ENCODE data around the gene TSPO.

The TSPO gene

DNA sequence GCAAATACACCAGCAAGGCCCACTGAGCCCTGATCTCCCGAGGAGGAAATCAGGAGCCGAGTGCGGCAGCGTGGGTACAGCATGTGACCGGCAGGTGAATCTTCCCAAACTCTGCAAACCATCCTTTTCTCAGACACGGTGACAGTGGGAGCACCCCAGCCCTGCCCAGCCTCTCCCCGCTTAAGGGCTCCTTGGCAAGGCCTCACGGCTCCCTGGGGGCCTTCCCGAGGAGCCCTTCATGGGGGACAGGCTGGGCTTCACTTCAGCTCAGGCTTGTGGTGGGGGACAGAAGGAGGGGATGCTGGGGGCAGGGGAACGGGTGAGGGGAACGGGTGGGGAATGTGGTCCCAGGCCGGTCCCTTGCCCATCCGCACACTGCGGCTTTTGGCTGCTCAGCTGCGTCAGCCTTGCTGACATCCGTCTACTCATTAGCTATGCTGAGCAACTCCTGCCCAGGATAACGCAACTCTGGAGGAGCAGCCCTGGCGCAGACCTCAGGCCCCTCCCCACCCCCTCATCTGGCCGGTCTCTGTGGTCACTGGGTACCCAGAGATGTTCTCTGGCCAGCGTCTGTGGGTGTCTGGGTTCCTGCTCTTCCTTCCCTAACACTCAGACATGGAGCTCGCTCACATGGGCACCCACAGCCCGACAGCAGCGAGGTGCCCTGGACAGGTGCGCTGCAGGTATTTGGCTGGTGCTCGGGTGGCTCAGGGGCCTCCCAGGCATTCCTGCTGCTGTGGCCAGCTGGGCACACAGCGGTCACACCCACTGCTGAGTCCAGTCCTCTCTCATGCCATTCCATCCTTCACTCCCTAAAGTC, 57.6 kb downstream of the TSPO start:
- H3K4me3 ChIP-seq = no peak overlapping the region
- no peak overlapping the region for H3K9ac ChIP-seq (ENCODE audit: insufficient read length)
- no peak for TF ChIP-seq FOXP2 (optimal IDR thresholded peaks at IDR 0.05; ENCODE audit: control extremely low read depth, extremely low read length, insufficient read depth)
- TF ChIP-seq POLR2AphosphoS5 (IDR thresholded peaks at IDR 0.05; ENCODE audit: borderline replicate concordance, low read depth, low read length) = no peak
- TF ChIP-seq EZH2 (IDR thresholded peaks at IDR 0.05) = no peak
- H3K9me3 ChIP-seq (ENCODE audit: low read depth, low read length) = no peaks in the 10 kb centered on the region
- H3K36me3 ChIP-seq (ENCODE audit: insufficient read depth, low read length) = no peaks in the 10 kb centered on the region
- H3K27ac ChIP-seq = no peak overlapping the region
- DNase-seq (ENCODE audit: low read depth, low spot score) = no peak

DNA sequence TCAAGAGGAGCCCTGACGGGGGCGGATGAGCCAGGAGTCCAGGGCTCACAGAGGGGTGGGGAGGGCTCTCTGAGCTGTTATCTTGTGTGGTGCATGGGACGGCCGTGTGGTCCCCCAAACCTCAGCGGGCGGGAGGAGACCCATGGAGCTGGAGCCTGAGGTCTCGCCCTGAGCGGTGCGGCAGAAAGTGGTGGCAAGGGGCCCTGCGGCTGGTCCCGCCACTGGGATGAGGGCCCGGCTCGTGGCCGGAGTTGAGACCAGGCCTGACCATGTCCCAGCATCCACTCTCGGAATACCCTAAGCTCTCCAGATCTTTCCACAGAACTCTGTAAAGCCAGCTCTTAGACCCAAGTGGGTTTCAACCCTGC, 58.1 kb downstream of the TSPO start:
- Histone ChIP-seq H3K36me3 (ENCODE audit: insufficient read depth, low read length) (no peaks in the 10 kb centered on the region), H3K4me3 (no peak overlapping the region), H3K27ac (no peak overlapping the region), H3K9ac (ENCODE audit: insufficient read length) (no peak overlapping the region), H3K9me3 (ENCODE audit: low read depth, low read length) (no peaks in the 10 kb centered on the region)
- no peak for DNase-seq (ENCODE audit: low read depth, low spot score)
- TF ChIP-seq POLR2AphosphoS5 (IDR thresholded peaks at IDR 0.05; ENCODE audit: borderline replicate concordance, low read depth, low read length) (no peak), EZH2 (IDR thresholded peaks at IDR 0.05) (no peak), FOXP2 (optimal IDR thresholded peaks at IDR 0.05; ENCODE audit: control extremely low read depth, extremely low read length, insufficient read depth) (no peak)

- Histone ChIP-seq H3K9ac (ENCODE audit: insufficient read length) (no peak overlapping the region), H3K4me3 (no peak overlapping the region), H3K27ac (no peak overlapping the region), H3K9me3 (ENCODE audit: low read depth, low read length) (no peaks in the 10 kb centered on the region), H3K36me3 (ENCODE audit: insufficient read depth, low read length) (no peaks in the 10 kb centered on the region)
- no peak for TF ChIP-seq FOXP2 (optimal IDR thresholded peaks at IDR 0.05; ENCODE audit: control extremely low read depth, extremely low read length, insufficient read depth)
- TF ChIP-seq EZH2 (IDR thresholded peaks at IDR 0.05) = no peak
- TF ChIP-seq POLR2AphosphoS5 (IDR thresholded peaks at IDR 0.05; ENCODE audit: borderline replicate concordance, low read depth, low read length) = no peak
- DNase-seq (ENCODE audit: low read depth, low spot score) = no peak
Measured at GRCh38 chr22:43209971-43210370, 58.6 kb downstream of the TSPO start.

DNA sequence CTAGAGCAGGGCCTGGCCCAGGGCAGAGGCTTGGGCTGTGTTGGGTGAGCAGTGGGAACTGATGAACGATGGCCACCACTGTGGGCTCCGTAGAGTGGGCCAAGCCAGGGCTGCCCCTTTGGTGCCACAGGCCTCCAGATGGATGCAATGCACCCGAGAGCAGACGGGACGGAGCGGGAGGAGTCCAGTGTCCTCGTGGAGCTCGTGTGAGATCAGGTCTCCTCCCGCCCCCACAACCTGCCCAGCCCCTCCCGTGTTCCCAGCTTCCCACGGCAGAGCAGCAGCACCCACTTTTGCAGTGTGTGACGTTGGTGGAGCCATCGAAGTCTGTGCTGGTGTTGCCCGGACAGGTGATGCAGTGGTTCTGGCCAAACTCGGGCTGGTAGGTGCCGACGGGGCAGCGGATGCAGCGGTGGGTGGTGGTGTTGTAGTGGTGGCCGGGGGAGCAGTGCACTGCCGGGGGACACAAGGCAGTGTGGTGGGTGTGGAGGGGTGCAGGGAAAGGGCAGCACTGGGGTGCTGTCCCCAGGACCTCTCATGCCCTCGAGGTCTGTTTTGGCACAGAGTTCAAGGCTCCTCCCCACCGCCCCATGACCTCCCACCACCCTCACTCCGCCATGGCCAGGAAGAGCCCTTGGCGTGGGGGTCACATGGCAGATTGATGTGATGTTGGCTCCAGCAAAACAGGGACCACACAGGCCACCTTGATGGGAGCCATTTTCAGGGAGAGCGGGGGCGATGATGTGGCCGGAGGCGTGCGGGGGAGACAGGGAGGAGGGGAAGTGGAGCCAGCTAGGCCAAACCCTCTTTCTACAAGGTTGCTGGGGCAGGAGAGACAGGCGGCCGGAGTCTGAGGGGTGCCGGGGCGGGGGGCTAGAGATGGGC, 59.5 kb downstream of the TSPO start:
- TF ChIP-seq FOXP2 (optimal IDR thresholded peaks at IDR 0.05; ENCODE audit: control extremely low read depth, extremely low read length, insufficient read depth) = no peak
- TF ChIP-seq EZH2 (IDR thresholded peaks at IDR 0.05) = no peak
- no peak for TF ChIP-seq POLR2AphosphoS5 (IDR thresholded peaks at IDR 0.05; ENCODE audit: borderline replicate concordance, low read depth, low read length)
- Histone ChIP-seq H3K4me3 (no peak overlapping the region), H3K36me3 (ENCODE audit: insufficient read depth, low read length) (no peaks in the 10 kb centered on the region), H3K9ac (ENCODE audit: insufficient read length) (no peak overlapping the region), H3K9me3 (ENCODE audit: low read depth, low read length) (no peaks in the 10 kb centered on the region), H3K27ac (no peak overlapping the region)
- no peak for DNase-seq (ENCODE audit: low read depth, low spot score)

DNA sequence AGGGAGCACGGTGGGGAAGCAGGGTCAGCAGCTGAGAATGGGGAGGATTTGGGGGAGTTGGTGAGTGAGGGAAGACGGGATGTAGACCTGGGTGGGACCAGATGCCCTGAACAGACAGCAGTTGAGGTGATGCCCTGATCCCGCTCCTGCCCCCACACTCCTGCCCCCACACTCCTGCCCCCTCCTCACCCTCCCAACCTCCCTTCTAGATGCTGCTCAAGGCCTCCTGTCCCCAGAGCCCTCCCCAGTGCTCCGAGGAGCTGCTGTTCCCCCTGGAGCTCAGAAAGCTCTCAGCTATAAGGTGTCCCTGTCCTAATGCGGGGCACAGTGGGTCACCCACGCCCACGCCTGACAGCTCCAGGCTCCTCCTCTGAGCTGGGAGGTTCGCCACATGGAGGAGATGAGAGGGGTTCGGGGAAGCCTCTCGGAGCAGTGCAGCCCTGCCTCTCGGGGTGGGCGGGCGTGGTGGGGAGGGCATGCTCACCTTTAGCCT, 60.6 kb downstream of the TSPO start:
- Histone ChIP-seq H3K27ac (no peak overlapping the region), H3K36me3 (ENCODE audit: insufficient read depth, low read length) (no peaks in the 10 kb centered on the region), H3K4me3 (no peak overlapping the region), H3K9ac (ENCODE audit: insufficient read length) (no peak overlapping the region), H3K9me3 (ENCODE audit: low read depth, low read length) (no peaks in the 10 kb centered on the region)
- TF ChIP-seq EZH2 (IDR thresholded peaks at IDR 0.05) = no peak
- TF ChIP-seq FOXP2 (optimal IDR thresholded peaks at IDR 0.05; ENCODE audit: control extremely low read depth, extremely low read length, insufficient read depth) = no peak
- no peak for TF ChIP-seq POLR2AphosphoS5 (IDR thresholded peaks at IDR 0.05; ENCODE audit: borderline replicate concordance, low read depth, low read length)
- no peak for DNase-seq (ENCODE audit: low read depth, low spot score)

DNA sequence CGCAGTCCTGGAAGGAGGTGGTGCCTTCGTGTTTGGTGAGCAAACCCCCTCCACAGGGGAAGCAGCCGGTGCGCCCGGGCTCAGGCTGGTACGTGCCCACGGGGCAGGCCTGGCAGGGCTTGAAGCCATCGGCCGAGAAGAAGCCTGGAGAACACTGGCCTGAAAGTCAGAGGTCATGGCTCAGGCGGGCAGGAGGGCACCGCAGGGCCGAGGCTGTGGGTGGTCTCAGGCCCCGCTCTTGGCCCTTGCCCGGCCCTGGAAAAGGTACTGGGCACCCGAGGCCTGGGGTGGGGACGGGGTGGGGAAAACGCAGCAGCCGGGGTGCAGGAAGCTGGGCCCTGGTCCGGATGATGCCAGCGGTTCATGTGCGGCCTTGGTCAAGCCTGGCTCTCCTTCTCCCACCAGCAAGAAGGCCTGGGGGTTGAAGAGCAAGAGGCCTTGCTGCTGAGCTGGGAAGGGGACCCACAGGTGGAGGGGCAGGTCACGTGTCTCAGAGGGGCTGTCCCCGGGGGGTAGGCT, 61.1 kb downstream of the TSPO start:
- H3K4me3 ChIP-seq = no peak overlapping the region
- H3K9ac ChIP-seq (ENCODE audit: insufficient read length) = no peak overlapping the region
- H3K36me3 ChIP-seq (ENCODE audit: insufficient read depth, low read length) = no peaks in the 10 kb centered on the region
- no peak for DNase-seq (ENCODE audit: low read depth, low spot score)
- TF ChIP-seq EZH2 (IDR thresholded peaks at IDR 0.05) (no peak), FOXP2 (optimal IDR thresholded peaks at IDR 0.05; ENCODE audit: control extremely low read depth, extremely low read length, insufficient read depth) (no peak), POLR2AphosphoS5 (IDR thresholded peaks at IDR 0.05; ENCODE audit: borderline replicate concordance, low read depth, low read length) (no peak)
- no peak overlapping the region for H3K27ac ChIP-seq
- H3K9me3 ChIP-seq (ENCODE audit: low read depth, low read length) = no peaks in the 10 kb centered on the region

All from SK-N-MC (cell line).